Measurements from ENCODE around the gene PDE8A.

PDE8A gene

DNA sequence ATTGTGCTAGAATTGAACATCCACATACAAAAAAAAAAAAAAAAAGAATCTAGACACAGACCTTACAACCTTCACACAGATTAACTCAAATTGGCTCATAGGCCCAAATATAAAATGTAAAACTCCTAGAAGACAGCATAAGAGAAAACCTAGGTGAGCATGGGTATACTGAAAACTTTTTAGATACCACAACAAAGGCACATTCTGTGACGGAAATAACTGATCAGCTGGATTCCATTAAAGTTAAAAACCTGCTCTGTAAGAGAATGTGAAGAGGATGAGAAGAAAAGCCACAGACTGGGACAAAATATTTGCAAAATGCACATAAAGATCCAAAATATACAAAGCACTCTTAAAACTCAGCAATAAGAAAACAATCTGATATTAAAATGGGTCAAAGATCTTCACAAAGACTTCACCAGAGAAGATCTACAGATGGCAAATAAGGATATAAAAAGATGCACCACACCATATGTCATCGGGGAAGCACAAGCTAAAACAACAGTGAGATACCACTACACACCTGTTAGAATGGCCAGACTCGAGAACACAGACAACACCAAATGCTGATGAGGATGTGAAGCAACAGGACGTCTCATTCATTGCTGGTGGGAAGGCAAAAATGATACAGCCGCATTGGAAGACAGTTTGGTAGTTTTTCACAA, 167.9 kb downstream of the PDE8A start:
- TF ChIP-seq, protein P1, sequence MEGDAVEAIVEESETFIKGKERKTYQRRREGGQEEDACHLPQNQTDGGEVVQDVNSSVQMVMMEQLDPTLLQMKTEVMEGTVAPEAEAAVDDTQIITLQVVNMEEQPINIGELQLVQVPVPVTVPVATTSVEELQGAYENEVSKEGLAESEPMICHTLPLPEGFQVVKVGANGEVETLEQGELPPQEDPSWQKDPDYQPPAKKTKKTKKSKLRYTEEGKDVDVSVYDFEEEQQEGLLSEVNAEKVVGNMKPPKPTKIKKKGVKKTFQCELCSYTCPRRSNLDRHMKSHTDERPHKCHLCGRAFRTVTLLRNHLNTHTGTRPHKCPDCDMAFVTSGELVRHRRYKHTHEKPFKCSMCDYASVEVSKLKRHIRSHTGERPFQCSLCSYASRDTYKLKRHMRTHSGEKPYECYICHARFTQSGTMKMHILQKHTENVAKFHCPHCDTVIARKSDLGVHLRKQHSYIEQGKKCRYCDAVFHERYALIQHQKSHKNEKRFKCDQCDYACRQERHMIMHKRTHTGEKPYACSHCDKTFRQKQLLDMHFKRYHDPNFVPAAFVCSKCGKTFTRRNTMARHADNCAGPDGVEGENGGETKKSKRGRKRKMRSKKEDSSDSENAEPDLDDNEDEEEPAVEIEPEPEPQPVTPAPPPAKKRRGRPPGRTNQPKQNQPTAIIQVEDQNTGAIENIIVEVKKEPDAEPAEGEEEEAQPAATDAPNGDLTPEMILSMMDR (IDR thresholded peaks at IDR 0.05): no peak

DNA sequence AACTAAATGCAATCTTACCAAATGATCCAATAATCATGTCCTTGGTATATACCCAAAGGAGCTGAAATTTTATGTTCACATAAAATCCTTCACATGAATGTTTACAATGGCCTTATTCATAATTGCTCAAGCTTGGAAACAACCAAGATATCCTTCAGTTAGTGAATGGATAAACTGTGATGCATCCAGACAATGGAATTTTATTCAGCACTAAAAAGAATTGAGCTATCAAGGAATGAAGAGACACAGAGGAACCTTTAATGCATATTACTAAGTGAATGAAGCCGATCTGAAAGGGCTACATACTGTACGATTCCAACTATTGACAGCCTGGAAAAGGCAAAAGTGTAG, 168.4 kb downstream of the PDE8A start:
- TF ChIP-seq, protein P1 (IDR thresholded peaks at IDR 0.05): no peak

GRCh38 chr15:85151145-85151544, 169.5 kb downstream of the PDE8A start:
- TF ChIP-seq, protein P1 (IDR thresholded peaks at IDR 0.05): no peak

DNA sequence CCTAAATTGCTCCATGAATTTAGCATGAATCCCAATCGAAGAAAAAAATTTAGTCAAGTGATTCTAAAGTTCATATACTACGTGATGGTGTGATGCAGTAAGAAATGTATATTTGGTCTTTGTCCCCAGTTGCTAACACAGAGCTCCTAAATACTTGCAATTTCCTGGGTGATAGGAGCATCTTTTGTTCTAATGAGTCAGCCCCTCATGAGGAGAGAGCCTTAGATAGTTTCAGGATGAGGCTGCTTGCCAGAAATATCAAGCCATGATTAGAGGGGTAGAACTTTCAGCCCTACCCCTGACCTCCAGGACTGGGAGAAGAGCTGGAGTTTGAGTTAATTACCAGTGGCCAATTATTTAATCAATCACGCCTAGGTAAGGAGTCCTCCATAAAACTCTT, 170.2 kb downstream of the PDE8A start:
- TF ChIP-seq, protein P1 (IDR thresholded peaks at IDR 0.05): no peak

GRCh38 chr15:85154061-85154460, 172.4 kb downstream of the PDE8A start:
- TF ChIP-seq, protein P1 (IDR thresholded peaks at IDR 0.05): no peak

- TF ChIP-seq, protein P1 (IDR thresholded peaks at IDR 0.05): no peak
Measured at GRCh38 chr15:85155360-85155759, 173.7 kb downstream of the PDE8A start.

GRCh38 chr15:85155857-85156256, 174.2 kb downstream of the PDE8A start:
- TF ChIP-seq, protein P1 (IDR thresholded peaks at IDR 0.05): no peak

- TF ChIP-seq, protein P1 (IDR thresholded peaks at IDR 0.05): no peak
Measured at GRCh38 chr15:85157344-85157743, 175.7 kb downstream of the PDE8A start.
